HepG2 (cell line): ENCODE measurements around the gene LRRC4C. TPM values are rescaled to one million over a fixed set of nuclear protein-coding genes. Genes with fewer than 3 reads are reported as not detected.

ENCODE experiments used
- ATAC-seq: fragments of 200-7000 bp; cut with Tn5 transposase; 3 replicates; pipeline ENCODE4 v1.9.1; 2020; ENCODE audit warnings: mild to moderate bottlenecking, moderate library complexity
- BruUV-seq: library from RNA; stranded (reverse); fragments of 400-500 nt; replicated peaks from 2 replicates; lab custom pipeline; 2021; lab: Mats Ljungman, UMichigan
- CTCF ChIA-PET: fragments of 300-600 bp; formaldehyde crosslinking; extraction: SDS; loops from one replicate; lab custom pipeline; 2021; ENCODE audit warnings: low total read pairs, inconsistent platforms, low intra/inter-chr PET ratio; lab: Yijun Ruan, JAX
- POLR2A ChIA-PET: fragments of 350-600 bp; sonication (Branson Sonifier 250); formaldehyde crosslinking; loops from one replicate; lab custom pipeline; 2020; ENCODE audit warnings: antibody characterized with exemption, inconsistent platforms; lab: Yijun Ruan, JAX
- DNase-seq: peaks from one replicate; pipeline ENCODE4 v3.0.0-alpha.2; 2015; ENCODE audit warnings: low spot score
- FAIRE-seq: peaks from 3 replicates; lab custom pipeline; 2011; peaks lifted over from hg19 to GRCh38; lab: Jason Lieb, UNC
- H2AFZ ChIP-seq: one replicate; pipeline ENCODE4 v1.6.1; 2011; ENCODE audit warnings: low read length, inconsistent platforms
- H3K27ac ChIP-seq: fragments of 300-600 bp; 3 replicates; pipeline ENCODE4 v1.8.0; 2011; ENCODE audit warnings: mixed run types, mild to moderate bottlenecking, mixed read lengths, low read length, inconsistent platforms; ENCODE audit not compliant: insufficient read depth; ENCODE audit errors: extremely low read length
- H3K27me3 ChIP-seq, 2 experiments: fragments of 200-600 bp in 1 of 2; 2 replicates in 1 of 2; 3 replicates in 1 of 2; pipeline versions ENCODE4 v1.6.0 to v1.8.0; 2011; ENCODE audit warnings: low read length in 2 of 2, mild to moderate bottlenecking in 2 of 2, moderate library complexity in 2 of 2, inconsistent platforms in 1 of 2; ENCODE audit not compliant: insufficient read depth in 2 of 2, control insufficient read depth in 1 of 2
- H3K36me3 ChIP-seq, 2 experiments: fragments of 200-600 bp in 1 of 2; replicated peaks in 1 of 2; 2 replicates in 1 of 2; 3 replicates in 1 of 2; pipeline versions ENCODE4 v1.5.1 to v1.8.0; 2011; ENCODE audit warnings: low read length in 2 of 2, inconsistent platforms in 1 of 2; ENCODE audit not compliant: insufficient read depth in 2 of 2, control insufficient read depth in 1 of 2
- H3K4me1 ChIP-seq: 2 replicates; pipeline ENCODE4 v1.5.1; 2012; ENCODE audit warnings: low read length, inconsistent platforms; ENCODE audit not compliant: insufficient read depth
- H3K4me2 ChIP-seq: 2 replicates; pipeline ENCODE4 v1.6.0; 2011; ENCODE audit warnings: low read depth, low read length, inconsistent platforms
- H3K4me3 ChIP-seq, 3 experiments: fragments of 200-600 bp in 1 of 3; sonication (generic), shearing (Covaris generic) in 1 of 3; replicated peaks in 1 of 3; 2 replicates each; pipeline ENCODE4 v1.5.1; 2011 to 2016; ENCODE audit warnings: low read length in 3 of 3, inconsistent platforms in 2 of 3, low read depth in 2 of 3, mild to moderate bottlenecking in 2 of 3, control low read depth in 1 of 3, mixed read lengths in 1 of 3; ENCODE audit not compliant: insufficient read depth in 1 of 3
- H3K79me2 ChIP-seq: one replicate; pipeline ENCODE4 v1.6.1; 2011; ENCODE audit warnings: low read length, inconsistent platforms; ENCODE audit not compliant: insufficient read depth
- H3K9ac ChIP-seq: 2 replicates; pipeline ENCODE4 v1.6.0; 2011; ENCODE audit warnings: mild to moderate bottlenecking, low read depth, low read length, inconsistent platforms; ENCODE audit not compliant: insufficient read depth
- H3K9me3 ChIP-seq: 2 replicates; pipeline ENCODE4 v1.5.1; 2012; ENCODE audit warnings: mild to moderate bottlenecking, low read length
- H4K20me1 ChIP-seq: 2 replicates; pipeline ENCODE4 v1.6.0; 2011; ENCODE audit warnings: inconsistent platforms, mild to moderate bottlenecking, low read length, moderate library complexity; ENCODE audit not compliant: insufficient read depth
- ERF ChIP-seq: IDR thresholded peaks from 2 replicates; pipeline ENCODE4 v1.6.1; 2018; ENCODE audit warnings: missing biosample characterization, missing genetic modification reagents
- FOXM1 ChIP-seq: sonication (generic); formaldehyde crosslinking; IDR thresholded peaks from 2 replicates; pipeline ENCODE4 v1.5.0; 2020; ENCODE audit warnings: missing genetic modification reagents
- GATAD2A ChIP-seq: IDR thresholded peaks from 2 replicates; pipeline ENCODE4 v1.6.1; 2016
- HBP1 ChIP-seq: IDR thresholded peaks from 2 replicates; pipeline ENCODE4 v1.6.1; 2016; ENCODE audit warnings: low read depth, control low read depth
- HNRNPLL ChIP-seq: fragments of 200-400 bp; formaldehyde crosslinking; IDR thresholded peaks from 2 replicates; pipeline ENCODE4 v1.6.1; 2017; ENCODE audit warnings: mild to moderate bottlenecking, low read depth, low read length; ENCODE audit not compliant: poor library complexity, severe bottlenecking
- IKZF4 ChIP-seq: sonication (generic); formaldehyde crosslinking; IDR thresholded peaks from 2 replicates; pipeline ENCODE4 v1.5.1; 2020; ENCODE audit warnings: borderline replicate concordance, mild to moderate bottlenecking, low read depth, missing genetic modification reagents; ENCODE audit errors: not compliant biosample characterization
- IKZF5 ChIP-seq: IDR thresholded peaks from 2 replicates; pipeline ENCODE4 v1.6.1; 2018; ENCODE audit warnings: missing genetic modification reagents, mild to moderate bottlenecking, missing compliant biosample characterization
- LRRFIP1 ChIP-seq: sonication (generic); formaldehyde crosslinking; conservative IDR thresholded peaks from 2 replicates; pipeline ENCODE4 v1.4.0; 2020; ENCODE audit warnings: missing genetic modification reagents
- MAX ChIP-seq: IDR thresholded peaks from 2 replicates; pipeline ENCODE4 v1.6.1; 2012; ENCODE audit warnings: inconsistent platforms
- RFX1 ChIP-seq: fragments of 450-650 bp; IDR thresholded peaks from 2 replicates; pipeline ENCODE4 v1.6.1; 2017
- SNAI1 ChIP-seq: sonication (generic); formaldehyde crosslinking; IDR thresholded peaks from 2 replicates; pipeline ENCODE4 v1.5.0; 2020; ENCODE audit warnings: mild to moderate bottlenecking, missing genetic modification reagents, borderline replicate concordance
- ZFP90 ChIP-seq: sonication (generic); formaldehyde crosslinking; IDR thresholded peaks from 2 replicates; pipeline ENCODE4 v1.8.0; 2022; ENCODE audit warnings: missing genetic modification reagents, mild to moderate bottlenecking, inconsistent platforms, borderline replicate concordance
- ZNF10 ChIP-seq: sonication (generic); formaldehyde crosslinking; IDR thresholded peaks from 2 replicates; pipeline ENCODE4 v1.4.0; 2020; ENCODE audit warnings: mild to moderate bottlenecking, low read depth, missing genetic modification reagents, borderline replicate concordance
- ZNF547 ChIP-seq: sonication (generic); formaldehyde crosslinking; IDR thresholded peaks from 2 replicates; pipeline ENCODE4 v1.5.1; 2020; ENCODE audit warnings: mild to moderate bottlenecking, missing genetic modification reagents
- ZNF549 ChIP-seq: sonication (generic); formaldehyde crosslinking; IDR thresholded peaks from 2 replicates; pipeline ENCODE4 v1.5.0; 2020; ENCODE audit warnings: missing genetic modification reagents
- ZNF850 ChIP-seq: sonication (generic); formaldehyde crosslinking; conservative IDR thresholded peaks from 2 replicates; pipeline ENCODE4 v1.9.0; 2021; ENCODE audit warnings: mild to moderate bottlenecking, missing genetic modification reagents
- WGBS: methylation state at CpG from one replicate; pipeline ENCODE4 v1.1.6; 2017; ENCODE audit warnings: low lambda C conversion rate; 5-methylcytosine and 5-hydroxymethylcytosine counted together
- in situ Hi-C: cut with HindIII; loops from 2 replicates; pipeline ENCODE4 v1.10.0; 2017; ENCODE audit warnings: low pct_unique_long_range_greater_than_20kb; ENCODE audit not compliant: extremely low pct_ligation_motif_present
- intact Hi-C: fragments of 100-400 bp; cut with micrococcal nuclease; formaldehyde crosslinking; loops from one replicate; pipeline ENCODE4 v1.10.0; 2022; ENCODE audit not compliant: unreplicated experiment
- polyA plus RNA-seq, 8 experiments: library from polyadenylated mRNA; depleted of rRNA in 3 of 8; stranded (reverse) in 7 of 8; unstranded in 1 of 8; fragments of >200 nt; fragmentation: Illumina TruSeq in 4 of 8; extraction: Trizol in 4 of 8; gene quantifications; 2 replicates each; pipeline versions ENCODE4 v1.2.1 to v1.2.3, GENCODE V29; 2011 to 2016; ENCODE audit warnings: low read depth in 4 of 8, missing spikeins in 1 of 8, mixed read lengths in 1 of 8; ENCODE audit not compliant: insufficient read depth in 1 of 8
- total RNA-seq, 5 experiments: library from RNA; depleted of rRNA; stranded (reverse); fragments of >200 nt; fragmentation: Illumina TruSeq; extraction: Trizol; gene quantifications; 2 replicates each; pipeline ENCODE4 v1.2.3, GENCODE V29; 2016; ENCODE audit warnings: low read depth in 1 of 5

The LRRC4C gene
- total and polyA plus RNA-seq, 2 of the 13 experiments (the other 11 are each of a cell fraction or from before 2014, with no cell fraction given), result not detected

GRCh38 chr11:41334007-41334933, 125.2 kb downstream of the LRRC4C start:
- Histone ChIP-seq H3K4me2 (no peak overlapping the region), H3K4me1 (no peaks in the 10 kb centered on the region), H3K4me3 (no peak overlapping the region), H3K36me3 (no peaks in the 10 kb centered on the region), H3K9ac (no peak overlapping the region), H3K27me3 (no peaks in the 10 kb centered on the region), H3K27ac (no peak overlapping the region), H3K79me2 (no peaks in the 10 kb centered on the region), H3K9me3 (no peaks in the 10 kb centered on the region), H4K20me1 (no peaks in the 10 kb centered on the region), H2AFZ (no peak overlapping the region)
- DNase-seq (no peak), FAIRE-seq (no peak), ATAC-seq (no peak)
- TF ChIP-seq SNAI1 (CRISPR knock-in tag) (no peak), ZNF547 (CRISPR knock-in tag) (no peak), RFX1 (no peak), ZFP90 (CRISPR knock-in tag) (no peak), HNRNPLL (no peak), ZNF850 (no peak), GATAD2A (no peak), IKZF5 (no peak), ERF (CRISPR knock-in tag) (no peak), ZNF549 (CRISPR knock-in tag) (no peak), IKZF4 (no peak), HBP1 (no peak), ZNF10 (no peak), LRRFIP1 (no peak), MAX (no peak), FOXM1 (CRISPR knock-in tag) (no peak)
- in situ Hi-C loops, result no loop called here
- no TSS peak for BruUV-seq
- POLR2A ChIA-PET, result no interaction called here
- intact Hi-C loops, result no loop called here
- 15% methylated on average over 7 of the region's 7 CpGs for WGBS
- CTCF ChIA-PET, result no interaction called here
